ENCODE data around the gene PARP4. TPM values are rescaled to one million over a fixed set of nuclear protein-coding genes. Genes with fewer than 3 reads are reported as not detected.
"Not testable (repeated sequence)": the region's sequence is repeated elsewhere in the genome, so short reads cannot be mapped to it uniquely, and the experiment has no call there.

The PARP4 gene
- total RNA-seq, 1 donor from 2014 or later: 30.3 TPM

DNA sequence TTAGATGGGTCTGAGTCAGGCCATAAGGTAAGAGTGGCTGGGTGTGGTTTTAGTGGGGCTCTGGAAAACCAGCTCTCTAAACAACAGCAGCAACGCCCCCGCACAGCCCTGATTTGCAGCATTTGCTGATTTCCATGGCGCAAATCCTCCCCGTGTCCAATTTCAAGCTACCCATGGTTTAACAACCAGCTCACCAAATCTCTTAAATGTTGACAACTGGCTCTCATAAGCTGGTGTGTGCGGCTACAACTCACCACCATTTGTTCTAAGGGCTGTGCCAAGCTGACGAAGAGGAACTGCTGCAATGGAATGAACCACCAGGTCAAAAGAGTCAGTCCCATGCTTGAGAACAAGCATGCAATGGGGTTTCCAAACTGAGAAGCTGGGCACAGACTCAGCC lies 22.9 kb downstream of the PARP4 start:
- TF ChIP-seq, protein P1, sequence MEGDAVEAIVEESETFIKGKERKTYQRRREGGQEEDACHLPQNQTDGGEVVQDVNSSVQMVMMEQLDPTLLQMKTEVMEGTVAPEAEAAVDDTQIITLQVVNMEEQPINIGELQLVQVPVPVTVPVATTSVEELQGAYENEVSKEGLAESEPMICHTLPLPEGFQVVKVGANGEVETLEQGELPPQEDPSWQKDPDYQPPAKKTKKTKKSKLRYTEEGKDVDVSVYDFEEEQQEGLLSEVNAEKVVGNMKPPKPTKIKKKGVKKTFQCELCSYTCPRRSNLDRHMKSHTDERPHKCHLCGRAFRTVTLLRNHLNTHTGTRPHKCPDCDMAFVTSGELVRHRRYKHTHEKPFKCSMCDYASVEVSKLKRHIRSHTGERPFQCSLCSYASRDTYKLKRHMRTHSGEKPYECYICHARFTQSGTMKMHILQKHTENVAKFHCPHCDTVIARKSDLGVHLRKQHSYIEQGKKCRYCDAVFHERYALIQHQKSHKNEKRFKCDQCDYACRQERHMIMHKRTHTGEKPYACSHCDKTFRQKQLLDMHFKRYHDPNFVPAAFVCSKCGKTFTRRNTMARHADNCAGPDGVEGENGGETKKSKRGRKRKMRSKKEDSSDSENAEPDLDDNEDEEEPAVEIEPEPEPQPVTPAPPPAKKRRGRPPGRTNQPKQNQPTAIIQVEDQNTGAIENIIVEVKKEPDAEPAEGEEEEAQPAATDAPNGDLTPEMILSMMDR (conservative IDR thresholded peaks at IDR 0.05): no peak
- Mint-ChIP-seq H3K36me3 (peaks cover 26% of the 10 kb centered on the region), H3K4me1 (ENCODE audit: unreplicated experiment) (peaks cover 3% of the 10 kb centered on the region), H3K27ac (no peak overlapping the region), H3K4me3 (no peak overlapping the region), H3K27me3 (no peaks in the 10 kb centered on the region), H3K9me3 (peaks cover 4% of the 10 kb centered on the region)
- no peak for DNase-seq (ENCODE audit: extremely low spot score, unreplicated experiment)

- not testable (repeated sequence) for H3K4me3 Mint-ChIP-seq; H3K9me3 Mint-ChIP-seq; H3K4me1 Mint-ChIP-seq (ENCODE audit: unreplicated experiment); H3K27ac Mint-ChIP-seq; DNase-seq (ENCODE audit: extremely low spot score, unreplicated experiment); H3K27me3 Mint-ChIP-seq
- peaks cover 26% of the 10 kb centered on the region for H3K36me3 Mint-ChIP-seq
Measured at GRCh38 chr13:24488092-24488491, 24.5 kb downstream of the PARP4 start.

- H3K36me3 Mint-ChIP-seq: peaks cover 30% of the 10 kb centered on the region
- H3K27me3 Mint-ChIP-seq; H3K9me3 Mint-ChIP-seq; H3K4me1 Mint-ChIP-seq (ENCODE audit: unreplicated experiment); H3K4me3 Mint-ChIP-seq; H3K27ac Mint-ChIP-seq; DNase-seq (ENCODE audit: extremely low spot score, unreplicated experiment): not testable (repeated sequence)
Measured at GRCh38 chr13:24486017-24486657, 26.4 kb downstream of the PARP4 start.

DNA sequence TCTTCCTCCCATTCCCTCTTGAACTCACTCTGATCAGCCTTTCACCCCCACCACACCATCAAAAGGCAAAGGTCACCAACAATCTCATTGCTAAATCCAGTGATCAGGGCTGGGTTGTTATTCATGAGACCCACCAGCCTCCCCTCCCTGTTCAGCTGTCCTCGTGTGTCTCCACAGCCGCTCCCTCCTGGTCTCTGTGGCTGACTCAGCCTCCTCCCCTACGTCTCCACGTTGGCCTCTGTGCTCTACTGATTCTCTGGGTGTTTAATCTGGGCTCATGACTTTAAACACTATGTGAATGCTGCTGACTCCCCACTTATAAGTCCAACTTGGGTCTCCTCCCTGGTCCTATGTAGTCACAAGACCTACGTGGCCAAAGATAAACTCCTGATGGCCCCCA lies 38.9 kb downstream of the PARP4 start:
- H3K27ac Mint-ChIP-seq: no peak overlapping the region
- no peaks in the 10 kb centered on the region for H3K27me3 Mint-ChIP-seq
- TF ChIP-seq, protein P1 (conservative IDR thresholded peaks at IDR 0.05): no peak
- no peaks in the 10 kb centered on the region for H3K9me3 Mint-ChIP-seq
- no peak overlapping the region for H3K4me3 Mint-ChIP-seq
- peaks cover 36% of the 10 kb centered on the region for H3K36me3 Mint-ChIP-seq
- no peaks in the 10 kb centered on the region for H3K4me1 Mint-ChIP-seq (ENCODE audit: unreplicated experiment)
- DNase-seq (ENCODE audit: extremely low spot score, unreplicated experiment): no peak

DNA sequence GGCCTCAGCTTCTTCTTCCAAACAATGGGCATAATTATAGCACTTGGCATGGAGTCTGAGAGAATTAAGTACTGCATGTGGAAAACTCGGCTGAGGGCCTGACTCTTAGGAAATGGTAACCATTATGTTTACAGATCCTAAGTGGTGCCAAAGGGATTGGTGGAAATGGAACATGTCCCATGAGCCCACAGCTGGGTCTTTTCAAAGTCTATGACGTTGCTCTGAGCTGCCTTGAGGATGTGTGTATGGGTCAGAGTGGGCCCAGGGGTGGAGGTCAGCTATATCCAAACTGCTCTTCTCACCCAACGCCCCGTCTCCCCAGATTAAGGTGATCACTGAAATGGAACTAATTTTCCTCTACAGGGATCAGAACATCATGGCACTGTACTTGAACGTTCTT lies 40.4 kb downstream of the PARP4 start:
- not testable (repeated sequence) for DNase-seq (ENCODE audit: extremely low spot score, unreplicated experiment); H3K27ac Mint-ChIP-seq; H3K4me1 Mint-ChIP-seq (ENCODE audit: unreplicated experiment); H3K4me3 Mint-ChIP-seq; H3K9me3 Mint-ChIP-seq; H3K27me3 Mint-ChIP-seq
- H3K36me3 Mint-ChIP-seq: peaks cover 46% of the 10 kb centered on the region

DNA sequence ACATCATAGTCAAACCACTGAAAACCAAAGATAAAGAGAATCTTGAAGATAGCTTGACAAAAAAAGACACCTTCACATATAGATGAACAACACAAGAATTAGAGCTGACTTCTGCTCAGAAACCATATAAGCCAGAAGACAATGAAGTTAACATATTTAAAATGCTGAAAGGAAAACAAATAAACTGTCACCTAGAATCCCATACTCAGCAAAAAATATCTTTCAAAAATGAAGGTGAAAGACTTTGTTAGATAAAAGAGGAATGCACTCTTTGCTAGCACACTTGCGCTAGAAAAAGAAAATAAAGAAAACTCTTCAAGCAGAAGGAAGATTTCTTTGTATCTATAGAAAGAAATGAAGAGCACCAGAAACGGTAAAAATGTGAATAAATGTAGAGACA lies 49.5 kb downstream of the PARP4 start:
- Mint-ChIP-seq H3K27me3 (no peaks in the 10 kb centered on the region), H3K4me1 (ENCODE audit: unreplicated experiment) (peaks cover 4% of the 10 kb centered on the region), H3K36me3 (peaks cover 36% of the 10 kb centered on the region), H3K4me3 (no peak overlapping the region), H3K9me3 (no peaks in the 10 kb centered on the region), H3K27ac (no peak overlapping the region)
- DNase-seq (ENCODE audit: extremely low spot score, unreplicated experiment): no peak
- TF ChIP-seq, protein P1 (conservative IDR thresholded peaks at IDR 0.05): no peak

- H3K27ac Mint-ChIP-seq: no peak overlapping the region
- no peaks in the 10 kb centered on the region for H3K27me3 Mint-ChIP-seq
- H3K9me3 Mint-ChIP-seq: no peaks in the 10 kb centered on the region
- TF ChIP-seq, protein P1 (conservative IDR thresholded peaks at IDR 0.05): no peak
- H3K4me1 Mint-ChIP-seq (ENCODE audit: unreplicated experiment): peaks cover 4% of the 10 kb centered on the region
- no peak overlapping the region for H3K4me3 Mint-ChIP-seq
- DNase-seq (ENCODE audit: extremely low spot score, unreplicated experiment): no peak
- H3K36me3 Mint-ChIP-seq: peaks cover 21% of the 10 kb centered on the region
Measured at GRCh38 chr13:24460256-24460655, 52.3 kb downstream of the PARP4 start.
